IPS-18a (cell line): ENCODE data around the gene ENAH.
"Not testable (repeated sequence)": the region's sequence is repeated elsewhere in the genome, so short reads cannot be mapped to it uniquely, and the experiment has no call there.

Source experiments
- H3K27ac ChIP-seq: one replicate; pipeline ENCODE4 v1.5.1; 2013; ENCODE audit warnings: low read length
- H3K27me3 ChIP-seq: one replicate; pipeline ENCODE4 v1.6.1; 2013; ENCODE audit warnings: mild to moderate bottlenecking, low read length; ENCODE audit not compliant: control insufficient read depth, insufficient read depth
- H3K36me3 ChIP-seq: one replicate; pipeline ENCODE4 v1.6.1; 2013; ENCODE audit warnings: low read depth, low read length; ENCODE audit not compliant: control insufficient read depth
- H3K4me1 ChIP-seq: one replicate; pipeline ENCODE4 v1.6.1; 2013; ENCODE audit warnings: low read depth, low read length; ENCODE audit not compliant: control insufficient read depth
- H3K4me3 ChIP-seq: one replicate; pipeline ENCODE4 v1.5.1; 2013; ENCODE audit warnings: low read length
- H3K9ac ChIP-seq: one replicate; pipeline ENCODE4 v1.6.1; 2013; ENCODE audit warnings: mild to moderate bottlenecking, low read length, moderate library complexity
- H3K9me3 ChIP-seq: one replicate; pipeline ENCODE4 v1.6.1; 2013; ENCODE audit warnings: low read depth, low read length; ENCODE audit not compliant: control insufficient read depth

ENAH gene

GRCh38 chr1:225517221-225517620 is 135.7 kb downstream of the ENAH start:
- Histone ChIP-seq H3K4me3 (no peak overlapping the region), H3K27me3 (no peaks in the 10 kb centered on the region), H3K36me3 (peaks cover 36% of the 10 kb centered on the region), H3K27ac (no peak overlapping the region), H3K9ac (no peak overlapping the region), H3K9me3 (no peaks in the 10 kb centered on the region), H3K4me1 (peaks cover 28% of the 10 kb centered on the region)

DNA sequence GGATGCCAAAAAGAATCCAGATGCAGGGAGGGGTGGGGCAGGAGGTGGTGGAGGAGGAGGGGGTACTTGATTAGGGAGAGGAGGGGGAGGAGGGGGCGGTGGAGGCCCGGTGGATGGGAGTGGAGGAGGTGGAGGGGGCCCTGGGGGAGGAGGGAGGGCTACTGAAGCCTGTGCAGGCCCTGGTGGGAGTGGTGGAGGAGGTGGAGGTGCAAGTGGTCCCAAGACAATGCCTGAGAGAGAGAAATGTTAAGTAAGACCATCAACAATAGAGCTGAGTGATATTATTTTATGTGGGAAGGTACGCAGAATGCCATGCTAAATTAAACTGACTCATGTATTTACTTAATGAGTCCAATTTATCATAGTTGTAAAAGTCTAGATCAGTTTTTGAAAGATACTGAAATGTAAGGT is 138.2 kb downstream of the ENAH start:
- peaks cover 49% of the 10 kb centered on the region for H3K36me3 ChIP-seq
- H3K27me3 ChIP-seq = no peaks in the 10 kb centered on the region
- no peak overlapping the region for H3K4me3 ChIP-seq
- no peak overlapping the region for H3K9ac ChIP-seq
- H3K27ac ChIP-seq = no peak overlapping the region
- H3K9me3 ChIP-seq = no peaks in the 10 kb centered on the region
- H3K4me1 ChIP-seq = peaks cover 32% of the 10 kb centered on the region

GRCh38 chr1:225513576-225513975 is 139.3 kb downstream of the ENAH start:
- H3K4me3 ChIP-seq = not testable (repeated sequence)
- H3K36me3 ChIP-seq = peaks cover 44% of the 10 kb centered on the region

DNA sequence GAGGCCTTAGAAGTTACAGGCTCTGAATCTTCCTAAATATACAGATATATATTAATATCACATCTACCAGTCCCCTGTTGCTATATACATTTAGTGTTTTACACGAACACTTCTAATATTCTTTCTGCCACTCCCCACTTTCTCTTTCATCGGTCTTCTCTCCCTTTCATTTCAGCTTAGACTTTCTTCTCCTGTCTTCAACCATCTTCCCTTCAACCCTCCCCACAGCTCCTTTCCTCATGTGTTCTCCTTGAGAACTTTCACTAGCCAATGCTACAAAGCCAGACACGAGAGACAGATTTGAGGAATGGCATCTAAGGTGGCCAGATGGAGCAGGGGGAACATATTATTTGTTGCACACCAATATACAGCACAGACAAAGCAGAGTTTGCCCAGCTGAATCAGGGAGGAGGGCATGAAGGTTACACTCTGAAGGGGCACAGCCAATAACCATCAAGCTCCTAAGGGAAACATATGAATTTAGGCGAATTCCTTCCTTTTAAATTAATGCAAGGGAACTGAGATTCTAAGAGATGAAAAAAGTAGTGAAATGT is 141.0 kb downstream of the ENAH start:
- Histone ChIP-seq H3K4me3 (no peak overlapping the region), H3K27ac (no peak overlapping the region), H3K27me3 (no peaks in the 10 kb centered on the region), H3K9ac (no peak overlapping the region), H3K9me3 (no peaks in the 10 kb centered on the region), H3K4me1 (peaks cover 49% of the 10 kb centered on the region), H3K36me3 (peaks cover 38% of the 10 kb centered on the region)

More at GRCh38 chr1:225513576-225513975, 139.3 kb downstream of the ENAH start:
- not testable (repeated sequence) for H3K9ac ChIP-seq, H3K27me3 ChIP-seq, H3K9me3 ChIP-seq, H3K27ac ChIP-seq
- peaks cover 43% of the 10 kb centered on the region for H3K4me1 ChIP-seq

- Histone ChIP-seq H3K4me1 (peaks cover 42% of the 10 kb centered on the region), H3K36me3 (peaks cover 49% of the 10 kb centered on the region)
- H3K9me3 ChIP-seq, H3K27me3 ChIP-seq, H3K4me3 ChIP-seq, H3K27ac ChIP-seq, H3K9ac ChIP-seq: not testable (repeated sequence)
Observed at GRCh38 chr1:225510740-225511139, 142.2 kb downstream of the ENAH start.

DNA sequence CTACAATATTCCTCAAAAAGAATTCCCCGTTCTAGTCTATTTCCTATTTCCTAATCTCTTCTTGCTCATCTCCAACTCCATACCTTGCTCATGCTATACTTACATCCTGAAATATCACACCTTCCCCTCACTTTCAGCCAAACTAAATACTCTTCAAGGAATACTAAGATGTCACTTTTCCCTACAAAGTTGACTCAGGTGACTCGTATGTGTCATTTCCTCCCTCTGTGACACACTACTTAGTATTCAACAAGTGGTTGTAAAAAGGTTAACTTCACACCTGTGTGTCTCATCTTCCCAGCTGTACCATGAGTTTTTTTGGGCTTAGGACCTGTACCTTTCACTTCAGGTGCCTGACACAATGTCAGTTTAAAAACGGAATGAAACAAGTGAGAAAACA is 143.2 kb downstream of the ENAH start:
- Histone ChIP-seq H3K9ac (no peak overlapping the region), H3K9me3 (no peaks in the 10 kb centered on the region), H3K27me3 (no peaks in the 10 kb centered on the region), H3K4me3 (no peak overlapping the region), H3K4me1 (peaks cover 32% of the 10 kb centered on the region), H3K36me3 (peaks cover 54% of the 10 kb centered on the region), H3K27ac (no peak overlapping the region)

GRCh38 chr1:225509376-225509707 is 143.6 kb downstream of the ENAH start:
- no peak overlapping the region for H3K9ac ChIP-seq
- H3K27ac ChIP-seq = peak overlapping the region; percentile 29
- peaks cover 32% of the 10 kb centered on the region for H3K4me1 ChIP-seq
- H3K36me3 ChIP-seq = peaks cover 54% of the 10 kb centered on the region
- H3K4me3 ChIP-seq = no peak overlapping the region
- H3K9me3 ChIP-seq = no peaks in the 10 kb centered on the region
- H3K27me3 ChIP-seq = no peaks in the 10 kb centered on the region

GRCh38 chr1:225508538-225509375 is 144.2 kb downstream of the ENAH start:
- Histone ChIP-seq H3K27ac (peak overlapping the region; percentile 29), H3K36me3 (peaks cover 54% of the 10 kb centered on the region), H3K4me3 (peak overlapping the region; percentile 10)

GRCh38 chr1:225506727-225507126 is 146.2 kb downstream of the ENAH start:
- H3K4me3 ChIP-seq = no peak overlapping the region
- H3K27ac ChIP-seq = no peak overlapping the region
- H3K9ac ChIP-seq = no peak overlapping the region
- H3K9me3 ChIP-seq = no peaks in the 10 kb centered on the region
- H3K4me1 ChIP-seq = peaks cover 30% of the 10 kb centered on the region
- H3K27me3 ChIP-seq = no peaks in the 10 kb centered on the region
- H3K36me3 ChIP-seq = peaks cover 35% of the 10 kb centered on the region

More at GRCh38 chr1:225508538-225509375, 144.2 kb downstream of the ENAH start:
- Histone ChIP-seq H3K27me3 (no peaks in the 10 kb centered on the region), H3K9me3 (no peaks in the 10 kb centered on the region), H3K9ac (peak overlapping the region; percentile 37), H3K4me1 (peaks cover 32% of the 10 kb centered on the region)

DNA sequence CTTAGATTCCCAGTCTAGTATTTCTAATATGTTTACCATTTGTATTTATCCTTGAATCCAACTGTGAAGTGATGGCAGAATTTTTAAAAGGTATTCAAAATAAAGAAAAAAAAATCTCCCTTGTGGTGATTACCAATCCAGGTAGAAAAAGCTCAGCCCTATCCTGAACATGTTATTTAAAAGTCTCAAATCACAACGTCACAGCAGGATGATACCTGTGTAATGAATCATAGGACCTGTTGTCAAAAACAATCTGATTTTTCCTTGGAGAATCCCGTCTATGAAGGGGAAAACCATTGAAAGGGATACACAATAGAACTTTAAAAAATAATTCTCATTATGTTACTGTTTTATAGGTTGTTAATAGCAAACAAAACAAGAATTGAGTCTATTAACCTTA is 148.1 kb downstream of the ENAH start:
- Histone ChIP-seq H3K9ac (no peak overlapping the region), H3K27me3 (no peaks in the 10 kb centered on the region), H3K9me3 (no peaks in the 10 kb centered on the region), H3K27ac (no peak overlapping the region), H3K4me1 (peaks cover 38% of the 10 kb centered on the region), H3K4me3 (no peak overlapping the region), H3K36me3 (peaks cover 35% of the 10 kb centered on the region)

DNA sequence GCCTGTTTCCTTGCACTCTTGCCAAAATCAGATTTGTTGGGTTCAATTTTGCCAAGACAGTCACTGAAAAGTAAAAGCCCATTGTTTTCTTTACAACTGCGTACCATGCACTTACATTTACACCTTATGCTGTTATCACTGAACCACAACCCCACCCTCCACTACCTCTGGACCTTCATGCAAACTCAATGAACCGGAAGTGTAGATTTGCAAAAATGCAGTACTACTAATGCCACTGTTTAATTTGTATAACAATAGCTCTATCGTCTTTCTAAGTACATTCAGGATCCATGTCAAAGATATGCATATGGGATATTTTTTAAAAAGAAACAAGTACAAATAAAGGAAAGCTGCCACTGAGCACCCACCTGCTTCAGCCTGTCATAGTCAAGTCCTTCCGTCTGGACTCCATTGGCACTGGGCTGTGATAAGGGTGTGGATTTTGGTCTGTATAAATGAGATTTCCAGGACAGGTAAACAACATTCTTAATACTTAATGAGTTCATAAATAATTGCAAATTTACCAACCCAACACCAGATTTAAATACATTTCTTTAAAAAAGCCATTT is 152.2 kb downstream of the ENAH start:
- H3K9me3 ChIP-seq = no peaks in the 10 kb centered on the region
- H3K27me3 ChIP-seq = no peaks in the 10 kb centered on the region
- peaks cover 21% of the 10 kb centered on the region for H3K4me1 ChIP-seq
- peak overlapping the region; percentile 1 for H3K9ac ChIP-seq
- H3K36me3 ChIP-seq = peaks cover 41% of the 10 kb centered on the region
- H3K27ac ChIP-seq = no peak overlapping the region
- no peak overlapping the region for H3K4me3 ChIP-seq
